Testis (tissue), 3 donors: ENCODE results near the gene PRELID3B. TPM values are rescaled to one million over a fixed set of nuclear protein-coding genes. Genes with fewer than 3 reads are reported as not detected.

Experiments used
- DNase-seq: peaks from one replicate; pipeline ENCODE4 v3.0.0-alpha.2; 2019
- H3K27ac ChIP-seq, 2 donors: fragments of 200-600 bp; sonication (generic); one replicate each; pipeline ENCODE4 v1.5.1; 2019
- H3K27me3 ChIP-seq: fragments of 200-600 bp; sonication (generic); one replicate; pipeline ENCODE4 v1.5.1; 2019
- H3K36me3 ChIP-seq: fragments of 200-600 bp; sonication (generic); one replicate; pipeline ENCODE4 v1.5.1; 2017; ENCODE audit warnings: low read depth; ENCODE audit errors: missing control alignments
- H3K4me1 ChIP-seq: fragments of 200-600 bp; sonication (generic); one replicate; pipeline ENCODE4 v1.5.1; 2019
- H3K4me3 ChIP-seq, 2 donors: fragments of 200-600 bp; sonication (generic); one replicate each; pipeline ENCODE4 v1.5.1; 2017 to 2019
- H3K9me3 ChIP-seq: fragments of 200-600 bp; sonication (generic); one replicate; pipeline ENCODE4 v1.5.1; 2017
- CTCF ChIP-seq, 3 experiments: fragments of 450-650 bp in 2 of 3; fragments of 200-600 bp in 1 of 3; sonication (generic) in 1 of 3; IDR thresholded peaks; one replicate each; pipeline ENCODE4 v1.5.1; 2016 to 2019; ENCODE audit warnings: antibody characterized with exemption in 3 of 3, mild to moderate bottlenecking in 2 of 3, moderate library complexity in 1 of 3
- POLR2A ChIP-seq: fragments of 450-650 bp; IDR thresholded peaks from one replicate; pipeline ENCODE4 v1.6.1; 2017; ENCODE audit warnings: antibody characterized with exemption, mild to moderate bottlenecking, moderate library complexity
- WGBS, 2 donors: methylation state at CpG; one replicate each; pipeline ENCODE4 v1.1.5; 2018; 5-methylcytosine and 5-hydroxymethylcytosine counted together
- intact Hi-C: fragments of 100-400 bp; cut with DNase I; formaldehyde crosslinking; loops from one replicate; pipeline ENCODE4 v1.15.1; 2023; ENCODE audit warnings: low total_unique reads
- polyA plus RNA-seq: library from polyadenylated mRNA; stranded (reverse); fragments of 350-450 nt; fragmentation: Illumina TruSeq; extraction: RNeasy Lipid Tissue Mini Kit (QIAGEN cat#74804); gene quantifications from one replicate; pipeline ENCODE4 v1.2.3, GENCODE V29; 2014; ENCODE audit warnings: low read depth, low replicate concordance; ENCODE audit not compliant: insufficient read depth
- total RNA-seq, 2 donors: library from RNA; depleted of rRNA; stranded (reverse); fragments of >200 nt; gene quantifications; one replicate each; pipeline ENCODE4 v1.2.3, GENCODE V29; 2016

The PRELID3B gene
- total and polyA plus RNA-seq, 3 donors from 2014 or later, result 29.1 to 54.3 (median 35.3) TPM

GRCh38 chr20:58987790-58988564 lies 54.6 kb downstream of the PRELID3B start:
- no peaks in the 10 kb centered on the region for H3K36me3 ChIP-seq
- no peak for DNase-seq
- intact Hi-C loops, result no loop called here
- no peak overlapping the region for H3K27ac ChIP-seq
- H3K27me3 ChIP-seq, result no peaks in the 10 kb centered on the region
- no peak overlapping the region for H3K4me3 ChIP-seq
- WGBS, 2 donors, result 81 to 93% methylated on average over 9 of the region's 9 CpGs
- H3K9me3 ChIP-seq, result no peaks in the 10 kb centered on the region
- no peak for TF ChIP-seq POLR2A
- TF ChIP-seq CTCF (IDR thresholded peaks at IDR 0.05), result no peak
- no peaks in the 10 kb centered on the region for H3K4me1 ChIP-seq

- DNase-seq, result peak; percentile 69
- Histone ChIP-seq H3K4me1 (peaks cover 8% of the 10 kb centered on the region), H3K4me3 (no peak overlapping the region), H3K27me3 (no peaks in the 10 kb centered on the region), H3K36me3 (no peaks in the 10 kb centered on the region), H3K9me3 (no peaks in the 10 kb centered on the region), H3K27ac (no peak overlapping the region)
- 55 to 63% methylated on average over 8 of the region's 8 CpGs for WGBS, 2 donors
- intact Hi-C loops, result no loop called here
- TF ChIP-seq POLR2A (no peak), CTCF (IDR thresholded peaks at IDR 0.05) (no peak)
These were observed 55.5 kb downstream of the PRELID3B start for GRCh38 chr20:58986968-58987517.

DNA sequence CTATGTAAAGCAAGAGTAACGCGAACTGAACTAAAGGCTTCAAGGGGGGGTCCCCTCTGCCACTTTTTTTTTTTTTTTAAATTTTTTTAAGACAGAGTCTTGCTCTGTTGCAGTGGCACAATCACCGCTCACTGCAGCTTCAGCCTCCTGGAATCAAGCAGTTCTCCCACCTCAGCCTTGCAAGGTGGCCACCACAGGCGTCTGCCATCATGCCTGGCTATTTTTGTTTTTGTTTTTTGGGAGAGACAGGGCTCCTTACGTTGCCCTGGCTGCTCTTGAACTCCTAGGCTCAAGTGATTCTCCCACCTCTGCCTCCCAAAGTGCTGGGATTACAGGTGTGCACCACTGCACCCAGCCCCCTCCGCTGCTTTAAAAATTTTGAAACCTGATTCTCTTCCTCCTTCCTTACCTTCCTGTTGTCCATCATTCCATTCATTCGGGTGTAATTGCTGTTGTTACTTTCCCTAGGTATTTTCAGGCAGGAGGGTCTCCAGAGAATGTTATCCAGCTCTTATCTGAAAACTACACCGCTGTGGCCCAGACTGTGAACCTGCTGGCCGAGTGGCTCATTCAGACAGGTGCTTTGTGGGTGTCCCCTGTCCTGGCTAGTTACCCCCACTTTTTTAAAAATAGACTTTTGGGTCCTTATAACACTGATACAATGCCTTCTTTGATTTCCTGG lies 56.2 kb downstream of the PRELID3B start:
- peaks cover 8% of the 10 kb centered on the region for H3K4me1 ChIP-seq
- no peak overlapping the region for H3K27ac ChIP-seq
- H3K4me3 ChIP-seq, result no peak overlapping the region
- WGBS, 2 donors, result 81 to 83% methylated on average over 9 of the region's 9 CpGs
- no peaks in the 10 kb centered on the region for H3K9me3 ChIP-seq
- TF ChIP-seq CTCF (IDR thresholded peaks at IDR 0.05) (no peak), POLR2A (no peak)
- intact Hi-C loops, result no loop called here
- H3K36me3 ChIP-seq, result no peaks in the 10 kb centered on the region
- DNase-seq, result peak; percentile 9
- no peaks in the 10 kb centered on the region for H3K27me3 ChIP-seq

DNA sequence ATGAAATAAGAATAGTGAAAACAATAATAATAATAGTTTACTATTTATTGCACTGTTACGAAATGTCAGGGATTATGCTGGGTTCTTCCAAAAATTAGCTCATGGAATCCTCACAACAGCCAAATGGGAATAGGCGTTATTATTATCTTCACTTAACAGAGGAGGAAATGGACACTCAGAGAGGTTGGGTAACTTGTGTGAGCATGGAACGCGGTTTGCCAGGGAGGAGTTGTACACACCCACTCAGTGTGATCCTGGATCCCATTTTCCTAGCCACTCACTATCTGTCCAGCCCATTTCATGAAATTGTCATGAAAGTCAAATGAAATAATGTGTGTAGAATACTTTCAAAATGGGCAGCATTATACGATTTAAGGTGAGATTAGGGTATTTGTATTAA lies 56.9 kb downstream of the PRELID3B start:
- no peak for DNase-seq
- Histone ChIP-seq H3K27me3 (no peaks in the 10 kb centered on the region), H3K9me3 (no peaks in the 10 kb centered on the region), H3K27ac (no peak overlapping the region), H3K4me1 (peaks cover 8% of the 10 kb centered on the region), H3K4me3 (no peak overlapping the region), H3K36me3 (no peaks in the 10 kb centered on the region)
- intact Hi-C loops, result no loop called here
- 73 to 85% methylated on average over 5 of the region's 5 CpGs for WGBS, 2 donors
- TF ChIP-seq CTCF (IDR thresholded peaks at IDR 0.05) (no peak), POLR2A (no peak)
